NCI-H2227 (cell line): ENCODE measurements around the gene ADIG.
A peak's percentile ranks its signal among the peaks of the same experiment; 100 is the strongest.
"Not testable (repeated sequence)": the region's sequence is repeated elsewhere in the genome, so short reads cannot be mapped to it uniquely, and the experiment has no call there.

Experiments used
- DNase-seq: peaks from one replicate; lab custom pipeline; 2025; ENCODE audit not compliant: unreplicated experiment; lab: John Stamatoyannopoulos, UW

Gene ADIG

DNA sequence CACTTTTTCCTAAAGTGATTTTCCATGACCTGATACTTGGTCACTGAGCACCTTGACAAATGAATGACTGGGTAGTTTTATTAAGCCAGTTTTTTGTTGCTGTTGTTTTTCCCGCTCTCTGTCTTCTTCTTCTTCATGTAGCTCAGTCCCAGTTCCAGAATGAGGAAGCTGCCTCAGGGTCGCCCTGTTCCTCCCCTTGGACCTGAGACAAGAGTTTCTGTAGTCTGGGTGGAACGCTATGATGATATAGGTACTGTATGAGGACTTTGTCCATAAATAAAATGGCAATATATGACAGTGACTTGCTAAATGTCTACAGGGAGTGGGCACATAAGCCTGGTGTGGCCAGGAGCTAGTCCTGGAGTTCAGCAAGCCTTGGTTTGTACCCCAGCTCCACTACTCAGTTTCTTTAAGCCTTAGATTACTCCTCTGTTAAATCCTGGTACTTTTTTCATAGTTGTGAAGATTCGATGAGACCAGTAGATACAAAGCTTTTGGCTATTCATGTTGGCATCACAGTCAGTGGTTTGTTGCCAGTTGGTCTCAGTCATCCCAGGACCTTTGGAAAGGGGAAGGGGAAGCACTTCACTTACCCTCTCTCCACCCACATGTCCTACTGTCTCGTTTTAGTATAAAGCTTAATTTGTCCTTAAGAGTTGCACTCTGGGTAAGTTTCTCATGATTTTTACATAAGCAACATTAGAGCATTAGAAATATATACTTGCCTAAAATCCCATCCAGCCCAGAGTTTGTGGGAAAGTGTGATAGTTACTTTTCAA, 11.1 kb upstream of the ADIG start:
- DNase-seq, result no peak

DNA sequence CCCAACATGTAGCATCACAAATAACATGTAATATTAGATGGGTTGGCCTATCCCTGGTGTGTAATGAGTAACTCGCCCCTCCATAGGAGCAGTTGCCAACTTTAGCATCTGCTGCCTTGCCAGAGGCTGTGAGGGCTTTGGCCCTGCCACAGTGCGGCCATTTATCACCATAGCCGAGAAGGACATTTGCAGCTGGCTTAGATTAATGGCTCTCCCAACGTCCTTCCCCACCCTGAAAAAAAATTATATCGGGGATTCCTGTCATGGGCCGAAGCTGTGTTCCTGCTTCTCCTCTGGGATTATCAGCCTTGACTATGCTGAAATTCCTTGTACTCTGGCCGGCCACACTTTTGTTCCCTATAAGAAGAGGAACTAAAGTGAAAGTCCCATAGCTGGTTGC, 7.6 kb upstream of the ADIG start:
- DNase-seq, result no peak

DNA sequence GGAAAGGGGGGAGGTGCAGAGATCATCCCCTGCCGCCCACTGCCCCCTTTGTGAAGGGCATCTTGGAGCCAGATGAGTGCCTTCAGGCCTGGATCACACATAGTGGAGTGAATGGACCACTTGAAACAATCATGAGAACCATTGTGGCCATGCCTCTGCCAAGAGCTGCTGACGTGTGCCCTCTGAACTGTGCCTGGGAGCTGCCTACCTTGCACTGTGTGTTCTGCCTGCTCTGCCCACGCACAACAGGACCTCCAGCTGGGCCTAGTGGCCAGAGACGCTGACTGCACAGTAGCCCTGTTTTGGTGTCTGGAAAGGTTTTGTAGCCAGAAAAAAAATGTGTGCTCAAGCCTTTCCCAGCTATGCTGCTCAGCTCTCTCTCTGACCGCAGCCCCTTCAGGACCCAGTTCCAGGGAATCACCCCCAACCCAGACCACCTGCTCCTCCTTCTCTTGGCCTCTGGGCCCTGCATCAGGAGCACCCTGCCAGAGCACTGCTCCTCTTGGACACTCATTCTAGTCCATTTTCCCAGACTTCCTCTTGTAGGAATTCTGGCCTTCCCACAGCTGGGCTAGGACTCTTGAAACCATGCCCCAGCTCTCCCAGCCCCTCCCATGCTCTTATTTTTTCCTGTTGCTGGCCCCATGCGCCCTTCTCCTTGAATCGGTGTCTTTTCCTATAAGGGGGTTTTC, 1.6 kb upstream of the ADIG start:
- peak; percentile 33 for DNase-seq

DNA sequence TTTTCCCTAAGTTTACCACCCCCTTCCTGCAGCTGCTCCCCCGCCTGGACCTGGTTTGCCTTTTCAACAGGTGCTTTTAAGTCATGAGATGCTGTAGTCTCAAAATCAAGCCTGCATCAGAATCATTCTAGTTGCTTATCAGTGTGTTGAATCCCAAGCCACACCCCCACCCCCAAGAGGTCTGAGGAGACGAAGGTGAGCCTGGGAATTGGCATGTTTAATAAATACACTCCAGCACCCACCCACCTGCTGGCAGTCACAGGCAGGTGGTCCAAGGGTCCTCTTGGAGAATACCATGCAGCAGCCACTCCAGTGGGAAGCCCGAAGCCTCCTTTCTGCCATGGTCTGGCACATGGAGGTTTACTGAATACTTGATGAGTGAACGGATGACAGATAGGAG, 1.1 kb upstream of the ADIG start:
- no peak for DNase-seq

DNA sequence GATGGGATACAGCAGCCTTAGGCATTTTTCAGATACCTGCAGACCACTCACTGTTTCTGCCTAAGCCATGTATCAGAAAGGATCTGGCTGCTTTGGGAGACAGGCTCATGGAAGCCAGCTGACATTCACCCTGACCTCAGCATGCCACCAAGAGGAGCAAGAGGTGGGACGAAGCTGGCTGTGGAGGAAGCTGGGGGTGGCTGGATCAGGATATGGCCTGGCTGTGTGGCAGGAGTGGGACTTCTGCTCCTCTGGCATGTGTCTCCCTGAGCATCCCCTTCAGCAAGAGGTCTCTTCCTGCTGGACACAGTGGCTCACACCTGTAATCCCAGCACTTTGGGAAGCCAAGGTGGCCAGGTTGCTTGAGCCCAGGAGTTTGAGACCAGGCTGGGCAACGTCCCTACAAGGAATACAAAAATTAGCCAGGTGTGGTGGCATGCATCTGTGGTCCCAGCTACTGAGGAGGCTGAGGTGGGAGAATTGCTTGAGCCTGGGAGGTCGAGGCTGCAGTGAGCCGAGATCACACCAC, 897 bp downstream of the ADIG start:
- DNase-seq, result no peak

DNA sequence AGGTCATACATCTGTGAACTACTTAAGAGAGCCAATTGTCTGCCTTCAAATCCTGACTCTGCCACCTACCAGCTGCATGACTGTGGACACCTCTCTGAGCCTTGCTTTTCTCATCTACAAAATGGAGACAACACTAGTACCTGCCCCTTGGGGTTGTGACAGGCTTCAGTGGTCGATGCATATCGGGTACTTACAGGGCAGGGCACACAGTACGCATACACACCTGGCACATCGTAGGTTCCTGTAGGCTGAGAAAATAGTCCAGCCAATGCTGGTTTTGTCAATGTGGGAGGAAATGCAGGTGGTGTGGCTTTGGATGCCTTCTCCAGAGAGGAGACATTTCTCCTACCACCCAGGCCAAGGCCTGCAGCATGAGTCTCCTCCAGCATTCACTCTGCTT, 2.3 kb downstream of the ADIG start:
- no peak for DNase-seq

DNA sequence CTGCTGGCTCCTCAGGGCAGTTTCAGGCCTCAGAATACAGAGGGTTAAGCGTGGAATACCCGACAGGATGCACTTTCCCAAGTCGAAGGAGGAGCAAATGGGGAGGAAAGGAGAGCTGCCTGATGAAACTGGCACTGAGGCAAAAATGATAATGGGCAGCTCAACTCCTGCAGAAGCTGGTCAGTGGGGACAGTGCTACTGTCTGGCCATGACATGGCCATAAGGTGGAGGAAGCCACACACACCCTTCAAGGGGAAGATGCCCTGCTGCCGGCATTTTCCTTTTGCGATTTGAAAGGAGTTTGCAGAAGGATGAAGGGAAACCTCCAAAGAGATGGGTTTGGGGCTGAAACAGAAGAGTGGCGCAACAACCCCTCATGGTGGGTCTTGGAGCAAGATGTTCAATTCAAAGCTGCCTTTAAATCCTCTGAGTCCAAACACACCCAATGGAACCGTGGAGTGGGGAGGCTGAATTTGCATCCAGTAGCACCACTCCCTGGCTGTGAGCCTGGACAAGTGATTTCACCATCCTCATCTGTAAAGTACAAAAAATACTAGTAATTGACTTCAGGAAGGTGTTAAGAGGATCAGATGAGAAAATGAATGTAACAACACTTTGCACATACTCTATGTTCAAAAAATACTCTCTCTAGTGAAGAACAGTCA, 3.2 kb downstream of the ADIG start:
- no peak for DNase-seq

DNA sequence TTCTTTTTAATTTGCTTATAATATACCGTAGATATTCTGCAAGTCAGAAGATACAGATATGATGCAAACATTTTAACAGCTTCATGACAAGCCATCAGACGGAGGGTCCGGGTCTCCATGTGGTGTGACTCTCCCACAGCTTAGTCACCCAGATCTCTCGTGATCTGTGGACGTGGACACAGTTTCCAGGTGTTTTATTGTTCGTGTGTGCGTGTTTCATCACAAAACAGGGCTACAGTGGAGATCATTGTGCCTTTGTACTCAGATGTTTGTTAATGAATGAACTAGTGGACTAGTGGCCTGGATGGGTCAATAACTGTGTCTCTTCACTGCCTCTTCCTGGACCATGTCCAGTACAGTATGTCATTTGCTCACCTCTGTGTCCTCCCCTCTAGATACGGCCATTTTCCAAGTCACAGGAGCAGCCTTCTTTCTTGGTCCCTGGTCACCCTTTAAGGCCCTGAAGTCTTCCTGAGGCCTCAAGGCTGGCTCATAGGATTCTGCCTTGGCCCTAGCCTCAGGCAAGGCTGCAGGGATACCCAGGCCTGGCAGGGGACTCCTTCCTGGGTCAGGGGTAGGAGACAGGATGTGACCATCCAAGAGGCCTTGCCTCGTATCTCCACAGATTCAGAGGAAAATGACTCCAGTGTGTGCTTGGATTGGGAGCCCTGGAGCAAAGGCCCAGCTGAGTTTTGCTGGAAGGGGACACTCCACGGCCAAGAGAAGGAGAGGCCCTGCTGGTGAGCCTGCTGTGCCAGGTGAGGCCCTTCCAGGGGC, 4.6 kb downstream of the ADIG start:
- DNase-seq, result no peak

DNA sequence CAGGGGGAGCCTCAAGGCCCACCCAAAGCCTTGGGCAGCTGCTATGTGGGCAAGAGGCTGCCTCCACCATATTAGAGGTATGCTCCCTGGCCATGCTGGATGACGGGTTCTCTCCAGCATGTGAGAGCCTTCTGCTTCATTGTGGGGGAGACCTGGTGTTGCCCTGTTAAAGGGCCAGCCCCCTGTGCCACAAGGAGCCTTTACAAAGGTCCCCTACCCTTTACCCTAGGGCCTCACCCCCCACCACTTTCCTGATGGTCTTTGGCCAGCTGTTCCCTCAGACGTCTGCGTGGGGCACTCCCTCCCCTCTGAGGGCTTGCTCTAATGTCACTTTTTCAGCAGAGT, 5.2 kb downstream of the ADIG start:
- no peak for DNase-seq

DNA sequence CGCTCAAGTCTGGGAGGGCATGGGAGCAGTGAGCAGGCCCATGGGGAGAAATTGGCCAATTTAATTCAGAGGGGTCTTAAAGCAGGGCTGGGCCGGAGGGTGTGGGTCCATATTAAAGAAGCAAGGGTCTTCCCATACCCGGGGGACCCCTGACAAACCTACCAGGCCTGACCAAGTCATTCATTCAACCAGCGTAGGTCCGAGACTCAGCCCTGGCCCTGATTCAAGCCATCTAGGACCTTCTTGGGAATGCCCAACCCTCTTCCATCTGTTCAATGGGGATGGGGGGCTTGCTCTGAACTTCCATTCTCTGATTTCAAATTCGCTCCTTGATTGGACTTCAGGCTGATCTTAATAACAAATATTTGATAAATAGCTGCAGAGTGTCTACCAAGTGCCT, 7.3 kb downstream of the ADIG start:
- DNase-seq, result no peak

DNA sequence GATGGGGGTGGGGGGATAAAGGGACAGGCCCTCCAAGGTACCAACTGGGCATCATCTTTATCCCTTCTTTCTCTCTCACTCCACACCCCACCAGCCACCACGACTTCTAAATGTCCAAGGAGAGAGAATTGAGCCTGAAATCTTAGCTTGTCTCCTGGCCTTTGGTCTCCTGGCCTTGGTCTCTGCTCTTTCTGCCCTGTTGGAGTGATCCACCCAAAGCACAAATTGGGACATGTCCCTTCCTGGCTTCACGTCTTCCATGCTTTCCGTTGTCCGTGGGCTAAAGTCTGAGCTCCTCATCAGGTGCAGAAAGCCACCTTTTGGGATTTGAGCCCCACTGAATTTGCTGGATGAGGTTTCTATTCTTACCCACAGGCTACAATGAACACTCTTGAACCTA, 8.4 kb downstream of the ADIG start:
- DNase-seq, result no peak

DNA sequence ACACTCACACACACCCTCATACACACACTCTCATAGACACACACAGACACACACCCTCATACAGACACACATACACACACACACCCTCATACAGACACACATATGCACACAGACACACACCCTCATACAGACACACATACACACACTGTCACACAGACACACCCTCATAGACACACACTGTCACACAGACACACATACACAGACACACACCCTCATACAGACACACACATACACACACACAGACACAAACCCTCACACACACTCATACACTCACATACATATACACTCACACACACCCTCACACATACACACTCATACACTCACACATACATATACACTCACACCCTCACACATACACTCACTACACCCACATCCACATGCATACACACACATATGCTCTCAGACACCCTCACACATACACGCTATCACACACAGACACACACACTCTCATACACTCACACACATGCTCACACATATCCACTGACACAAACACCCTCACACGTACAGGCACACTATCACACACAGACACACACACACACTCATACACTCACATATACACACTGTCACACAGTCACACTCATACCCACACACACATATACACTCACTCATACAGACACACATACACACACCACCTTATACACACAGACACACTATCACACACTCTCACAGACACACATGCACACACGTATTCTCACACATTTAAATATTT, 9.1 kb downstream of the ADIG start:
- DNase-seq, result no peak

DNA sequence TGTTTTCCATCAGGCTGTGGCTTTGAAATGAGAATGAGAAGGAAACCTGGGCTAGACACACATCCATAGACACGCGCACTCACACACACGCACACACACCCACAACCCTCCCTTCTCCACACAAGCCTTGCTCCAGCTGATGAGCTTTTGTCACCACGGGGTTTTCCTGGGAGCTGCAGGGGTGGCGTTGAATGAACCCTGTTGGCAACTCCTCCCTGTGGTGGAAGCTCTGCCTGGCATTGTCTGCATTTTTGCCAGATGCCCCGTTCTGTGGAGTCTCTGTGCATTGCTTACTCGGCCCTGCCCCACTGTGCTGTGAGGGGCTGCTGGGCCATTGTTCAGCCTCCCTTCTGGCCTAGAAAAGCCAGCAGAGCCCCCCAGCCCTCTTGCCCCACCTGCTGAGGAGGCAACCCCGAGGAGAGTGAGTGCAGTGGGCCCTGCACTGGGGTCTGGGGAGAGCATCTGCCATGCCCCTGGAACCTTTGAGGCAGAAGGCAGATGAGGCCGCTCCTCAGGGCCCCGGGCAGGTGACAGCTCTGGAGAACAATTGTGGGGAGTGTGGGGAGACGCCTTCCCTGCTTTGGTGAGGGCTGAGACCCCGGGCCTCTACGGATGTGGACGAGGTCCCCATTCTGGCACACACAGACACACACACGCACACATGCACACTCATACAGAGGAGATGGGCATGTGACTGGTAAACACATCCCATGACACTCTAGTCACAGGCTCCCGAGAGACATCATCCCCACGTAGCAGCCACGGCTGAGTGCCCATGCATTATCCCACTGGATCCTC, 9.9 kb downstream of the ADIG start:
- DNase-seq, result peak; percentile 24

DNA sequence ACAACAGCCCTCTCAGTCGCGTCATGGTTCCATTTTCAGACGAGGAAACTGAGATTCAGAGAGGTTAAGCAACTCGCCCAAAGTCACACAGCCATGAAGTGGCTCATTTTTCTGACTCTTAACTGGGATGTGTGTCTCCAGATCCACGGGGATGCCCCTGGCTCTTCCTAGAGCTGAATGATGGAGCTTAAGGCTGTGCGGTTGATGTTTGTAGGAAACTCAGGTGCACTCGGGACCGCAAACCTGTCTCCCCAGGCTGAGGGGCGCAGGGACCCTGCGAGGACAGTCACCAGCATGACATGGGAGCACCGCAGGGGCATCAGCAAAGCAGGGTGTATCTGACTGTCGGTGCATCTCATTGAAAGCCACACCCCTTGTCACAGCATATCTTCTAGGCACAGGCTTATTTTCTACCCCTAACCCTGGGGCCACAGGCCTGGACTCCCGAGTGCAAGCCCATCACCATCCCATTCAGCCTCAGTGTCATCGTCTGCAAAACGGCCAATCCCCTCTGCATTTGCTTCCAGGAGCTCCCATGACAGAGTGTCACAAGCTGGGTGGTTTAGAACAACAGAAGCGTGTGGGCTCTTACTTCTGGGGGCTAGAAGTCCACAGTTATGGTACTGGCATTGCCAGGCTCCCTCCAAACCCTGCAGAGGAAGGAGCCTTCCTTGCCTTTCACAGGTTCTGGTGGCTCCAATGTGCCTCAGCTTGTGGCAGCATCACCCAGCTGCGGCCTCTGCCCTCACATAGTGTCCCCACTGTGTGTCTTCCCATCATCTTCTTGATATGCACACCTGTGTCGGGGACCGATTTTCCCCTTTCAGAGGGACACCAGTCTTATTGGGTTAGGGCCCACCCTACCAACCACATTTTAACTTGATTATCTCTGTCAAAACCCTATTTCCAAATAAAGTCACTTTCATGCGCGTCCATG, 10.7 kb downstream of the ADIG start:
- DNase-seq, result no peak

DNA sequence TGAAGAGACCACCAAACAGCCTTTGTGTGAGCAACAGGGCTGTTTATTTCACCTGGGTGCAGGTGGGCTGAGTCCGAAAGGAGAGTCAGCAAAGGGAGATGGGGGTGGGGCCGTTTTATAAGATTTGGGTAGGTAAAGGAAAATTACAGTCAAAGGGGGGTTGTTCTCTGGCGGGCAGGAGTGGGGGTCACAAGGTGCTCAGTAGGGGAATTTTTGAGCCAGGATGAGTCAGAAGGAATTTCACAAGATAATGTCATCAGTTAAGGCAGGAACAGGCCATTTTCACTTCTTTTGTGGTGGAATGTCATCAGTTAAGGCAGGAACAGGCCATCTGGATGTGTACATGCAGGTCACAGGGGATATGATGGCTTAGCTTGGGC, 11.4 kb downstream of the ADIG start:
- not testable (repeated sequence) for DNase-seq

DNA sequence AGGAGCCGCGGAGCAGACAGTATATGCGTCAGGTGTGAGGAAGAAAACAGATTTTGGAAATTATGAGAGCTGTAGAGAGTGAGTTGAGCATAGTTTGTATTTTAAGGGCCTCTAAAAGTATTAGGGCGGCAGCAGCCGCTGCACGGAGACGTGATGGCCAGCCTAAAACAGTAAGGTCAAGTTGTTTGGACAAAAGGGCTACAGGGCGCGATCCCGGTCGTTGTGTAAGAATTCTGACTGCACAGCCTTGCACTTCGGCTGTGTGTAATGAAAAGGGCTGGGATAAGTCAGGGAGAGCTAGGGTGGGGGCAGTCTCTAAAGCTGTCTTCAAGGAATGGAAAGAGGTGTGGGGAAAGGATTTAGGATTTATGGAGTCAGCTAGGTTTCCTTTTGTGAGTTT, 13.3 kb downstream of the ADIG start:
- not testable (repeated sequence) for DNase-seq

DNA sequence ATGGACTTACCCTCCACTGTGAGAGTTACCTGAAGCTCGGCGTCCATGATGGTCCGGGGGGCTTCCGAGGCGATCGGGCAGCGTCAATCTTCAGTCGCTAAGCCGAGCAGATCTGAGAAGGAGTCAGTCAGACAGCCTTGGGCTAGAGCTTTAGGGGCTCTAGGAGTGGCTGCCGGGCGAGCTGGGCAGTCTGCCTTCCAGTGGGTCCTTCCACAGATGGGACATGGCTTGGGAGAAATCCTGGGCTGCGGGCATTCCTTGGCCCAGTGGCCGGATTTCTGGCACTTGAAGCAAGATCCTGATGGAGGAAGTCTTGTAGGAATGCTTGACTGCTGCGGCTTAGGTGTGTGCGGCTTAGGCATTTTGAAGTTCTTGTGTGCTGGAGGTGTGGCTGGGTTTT, 14.9 kb downstream of the ADIG start:
- DNase-seq, result not testable (repeated sequence)

DNA sequence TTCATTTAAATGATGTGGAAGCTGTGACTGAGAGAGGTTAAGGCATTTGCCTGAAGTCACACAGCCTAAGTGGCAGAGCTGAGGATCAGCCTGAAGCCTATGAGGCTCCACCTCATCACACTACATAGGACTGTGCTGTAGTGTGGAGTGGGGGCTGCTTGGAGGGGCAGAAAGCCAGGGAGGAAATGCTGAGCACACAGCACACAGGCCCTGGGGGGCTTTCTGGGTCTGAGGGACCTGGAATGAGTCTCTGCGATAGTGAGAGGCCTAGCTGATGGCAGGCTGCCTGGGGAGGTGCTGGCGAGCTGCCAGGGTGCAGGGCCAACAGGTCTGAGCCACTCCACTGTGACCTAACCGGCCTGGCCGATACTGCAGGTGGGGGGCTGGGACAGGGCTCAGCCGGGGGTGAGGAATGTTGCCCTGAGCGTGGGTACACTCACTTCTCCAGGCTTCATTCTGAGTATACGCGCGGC, 18.4 kb downstream of the ADIG start:
- no peak for DNase-seq

DNA sequence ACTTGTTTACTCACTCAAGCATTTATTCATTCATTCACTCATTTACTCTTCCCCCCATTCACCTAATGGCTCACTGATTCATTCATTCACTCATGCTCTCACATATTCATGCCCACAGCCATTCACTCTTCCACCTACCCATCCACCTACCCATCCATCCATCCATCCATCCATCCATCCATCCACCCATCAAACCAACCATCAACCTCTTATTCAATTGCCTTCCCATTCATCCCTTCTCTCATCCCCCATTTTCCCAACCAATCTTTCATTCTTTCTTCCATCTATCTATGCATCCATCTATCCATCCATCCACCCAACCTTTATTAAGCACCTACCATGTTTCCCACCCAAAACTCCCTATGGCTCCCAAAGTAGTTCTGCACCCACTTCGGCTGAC, 19.1 kb downstream of the ADIG start:
- DNase-seq, result no peak
